ENCODE data around the gene TSPAN15.

DNA sequence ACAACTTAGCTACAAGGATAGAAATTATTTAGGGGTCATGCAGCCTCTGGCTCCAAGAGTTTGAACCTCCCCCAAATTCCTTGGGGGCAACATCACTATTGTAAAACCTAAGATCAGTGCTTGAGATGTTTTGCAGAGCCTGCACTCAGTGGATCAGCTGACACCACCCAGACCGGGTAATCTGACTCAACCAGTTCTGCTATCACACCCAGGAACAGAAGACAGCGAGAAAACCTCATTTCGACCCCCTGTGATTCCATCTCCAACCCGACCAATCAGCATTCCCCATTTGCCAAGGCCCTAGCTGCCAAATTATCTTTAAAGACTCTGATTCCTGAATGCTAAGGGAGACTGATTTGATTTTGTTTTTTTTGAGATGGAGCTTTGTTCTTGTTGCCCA, 39.8 kb upstream of the TSPAN15 start:
- no peak for TF ChIP-seq CTCF (conservative IDR thresholded peaks at IDR 0.05)
- no peak for TF ChIP-seq EZH2 (IDR thresholded peaks at IDR 0.05; ENCODE audit: low read depth)
